Tibial nerve (tissue), 4 donors: Measurements from ENCODE around the gene TTC28. TPM values are rescaled to one million over a fixed set of nuclear protein-coding genes. Genes with fewer than 3 reads are reported as not detected.
"Not testable (repeated sequence)": the region's sequence is repeated elsewhere in the genome, so short reads cannot be mapped to it uniquely, and the experiment has no call there.

ENCODE experiments used
- DNase-seq, 2 donors: peaks; one replicate each; pipeline ENCODE4 v3.0.0-alpha.2; 2019; ENCODE audit warnings: low spot score in 2 of 2
- H3K27ac ChIP-seq, 4 donors: fragments of 200-600 bp; sonication (generic) in 3 of 4; one replicate each; pipeline ENCODE4 v1.5.1; 2017 to 2019; ENCODE audit warnings: mild to moderate bottlenecking in 1 of 4
- H3K27me3 ChIP-seq, 2 donors: fragments of 200-600 bp; sonication (generic) in 1 of 2; one replicate each; pipeline versions ENCODE4 v1.5.1 to v1.6.0; 2017 to 2019
- H3K36me3 ChIP-seq, 3 donors: fragments of 200-600 bp; sonication (generic); one replicate each; pipeline ENCODE4 v1.5.1; 2018 to 2019
- H3K4me1 ChIP-seq, 4 donors: fragments of 200-600 bp; sonication (generic) in 3 of 4; one replicate each; pipeline ENCODE4 v1.5.1; 2017 to 2019
- H3K4me3 ChIP-seq, 4 donors: fragments of 200-600 bp; sonication (generic) in 3 of 4; one replicate each; pipeline ENCODE4 v1.5.1; 2017 to 2019; ENCODE audit warnings: mild to moderate bottlenecking in 1 of 4, moderate library complexity in 1 of 4
- H3K9me3 ChIP-seq, 4 donors: fragments of 200-600 bp; sonication (generic) in 3 of 4; one replicate each; pipeline ENCODE4 v1.5.1; 2017 to 2019
- EP300 ChIP-seq, 2 donors: sonication (generic); formaldehyde crosslinking; IDR thresholded peaks; one replicate each; pipeline ENCODE4 v1.6.1; 2017; ENCODE audit warnings: antibody characterized with exemption in 2 of 2, mild to moderate bottlenecking in 1 of 2
- POLR2A ChIP-seq, 2 donors: fragments of 450-650 bp; IDR thresholded peaks; one replicate each; pipeline ENCODE4 v1.6.1; 2017; ENCODE audit warnings: antibody characterized with exemption in 2 of 2, mild to moderate bottlenecking in 2 of 2, moderate library complexity in 2 of 2
- WGBS, 2 donors: methylation state at CpG; one replicate each; pipeline ENCODE4 v1.1.5; 2018; 5-methylcytosine and 5-hydroxymethylcytosine counted together
- total RNA-seq, 4 donors: library from RNA; depleted of rRNA; stranded (reverse); fragments of >200 nt; gene quantifications; one replicate each; pipeline ENCODE4 v1.1.0, GENCODE V29; 2016
- TF ChIP-seq, protein P1 (sequence below), 5 experiments: fragments of 200-600 bp in 3 of 5; fragments of 450-650 bp in 2 of 5; sonication (generic) in 3 of 5; IDR thresholded peaks; one replicate each; pipeline ENCODE4 v1.5.1; 2016 to 2019; ENCODE audit warnings: antibody characterized with exemption in 5 of 5, mild to moderate bottlenecking in 3 of 5, moderate library complexity in 2 of 5

Gene TTC28
- total RNA-seq, 4 donors from 2014 or later = 83.9 to 177 (median 128) TPM

DNA sequence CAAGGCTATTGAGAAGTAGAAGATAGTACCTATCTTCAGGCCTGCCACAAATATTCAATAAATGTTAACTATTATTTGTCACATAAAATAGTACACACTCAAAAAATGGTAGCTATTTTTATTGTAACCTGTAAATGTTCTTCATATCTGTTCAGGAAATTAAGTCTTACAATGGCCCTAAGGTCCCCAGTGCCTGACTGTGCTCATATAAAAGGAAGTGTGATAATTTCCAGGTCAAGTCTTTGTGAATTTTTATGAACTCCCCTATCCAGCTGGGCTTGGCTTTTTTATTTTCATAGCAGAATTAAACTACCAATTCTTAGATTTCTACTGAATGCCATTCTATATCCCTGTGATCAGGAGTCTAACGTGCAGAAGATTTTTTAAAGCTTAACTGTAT lies 476.4 kb downstream of the TTC28 start:
- H3K4me3 ChIP-seq = no peak overlapping the region
- no peaks in the 10 kb centered on the region for H3K9me3 ChIP-seq
- H3K4me1 ChIP-seq = peaks cover 0 to 15% (median 0%) of the 10 kb centered on the region in 4 donors
- TF ChIP-seq POLR2A (IDR thresholded peaks at IDR 0.05) = no peak
- TF ChIP-seq EP300 (IDR thresholded peaks at IDR 0.05) = no peak
- TF ChIP-seq, protein P1, sequence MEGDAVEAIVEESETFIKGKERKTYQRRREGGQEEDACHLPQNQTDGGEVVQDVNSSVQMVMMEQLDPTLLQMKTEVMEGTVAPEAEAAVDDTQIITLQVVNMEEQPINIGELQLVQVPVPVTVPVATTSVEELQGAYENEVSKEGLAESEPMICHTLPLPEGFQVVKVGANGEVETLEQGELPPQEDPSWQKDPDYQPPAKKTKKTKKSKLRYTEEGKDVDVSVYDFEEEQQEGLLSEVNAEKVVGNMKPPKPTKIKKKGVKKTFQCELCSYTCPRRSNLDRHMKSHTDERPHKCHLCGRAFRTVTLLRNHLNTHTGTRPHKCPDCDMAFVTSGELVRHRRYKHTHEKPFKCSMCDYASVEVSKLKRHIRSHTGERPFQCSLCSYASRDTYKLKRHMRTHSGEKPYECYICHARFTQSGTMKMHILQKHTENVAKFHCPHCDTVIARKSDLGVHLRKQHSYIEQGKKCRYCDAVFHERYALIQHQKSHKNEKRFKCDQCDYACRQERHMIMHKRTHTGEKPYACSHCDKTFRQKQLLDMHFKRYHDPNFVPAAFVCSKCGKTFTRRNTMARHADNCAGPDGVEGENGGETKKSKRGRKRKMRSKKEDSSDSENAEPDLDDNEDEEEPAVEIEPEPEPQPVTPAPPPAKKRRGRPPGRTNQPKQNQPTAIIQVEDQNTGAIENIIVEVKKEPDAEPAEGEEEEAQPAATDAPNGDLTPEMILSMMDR (IDR thresholded peaks at IDR 0.05) = no peak
- no peak for DNase-seq
- H3K27me3 ChIP-seq = no peaks in the 10 kb centered on the region
- no peak overlapping the region for H3K27ac ChIP-seq
- WGBS, 2 donors = 67 to 71% methylated on average over 1 of the region's 1 CpG
- H3K36me3 ChIP-seq = no peaks in the 10 kb centered on the region

DNA sequence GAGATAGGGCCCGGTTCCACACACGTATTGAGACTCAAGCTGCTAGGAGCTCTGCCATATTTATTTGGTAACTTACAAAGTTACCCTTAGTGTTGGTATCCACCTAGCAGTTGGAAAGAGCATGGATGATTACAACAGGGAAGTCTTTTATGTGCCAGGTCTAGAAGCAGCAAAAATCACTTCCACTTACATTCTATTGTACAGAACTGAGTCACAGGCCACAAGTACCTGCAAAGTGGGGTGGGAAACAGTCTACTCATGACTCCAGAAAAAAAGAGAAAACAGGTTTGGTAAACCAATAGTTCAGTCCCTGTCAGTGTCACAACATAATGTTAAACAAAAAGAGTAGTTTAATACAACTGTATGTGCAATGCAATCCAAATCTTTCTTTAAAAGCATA lies 480.9 kb downstream of the TTC28 start:
- Histone ChIP-seq H3K27ac (no peak overlapping the region), H3K36me3 (no peaks in the 10 kb centered on the region), H3K9me3 (no peaks in the 10 kb centered on the region), H3K27me3 (no peaks in the 10 kb centered on the region), H3K4me1 (peaks cover 0 to 2% (median 0%) of the 10 kb centered on the region in 4 donors), H3K4me3 (no peak overlapping the region)
- DNase-seq = no peak
- 96 to 100% methylated on average over 2 of the region's 2 CpGs for WGBS, 2 donors
- TF ChIP-seq EP300 (IDR thresholded peaks at IDR 0.05) (no peak), POLR2A (IDR thresholded peaks at IDR 0.05) (no peak)
- TF ChIP-seq, protein P1 (IDR thresholded peaks at IDR 0.05) = no peak

- H3K4me3 ChIP-seq, H3K4me1 ChIP-seq, H3K27me3 ChIP-seq, H3K36me3 ChIP-seq, H3K9me3 ChIP-seq, DNase-seq, H3K27ac ChIP-seq: not testable (repeated sequence)
- WGBS, 2 donors = 81 to 94% methylated on average over 7 to 8 of the region's 8 CpGs
Measured at GRCh38 chr22:28191571-28191970, 488.1 kb downstream of the TTC28 start.

DNA sequence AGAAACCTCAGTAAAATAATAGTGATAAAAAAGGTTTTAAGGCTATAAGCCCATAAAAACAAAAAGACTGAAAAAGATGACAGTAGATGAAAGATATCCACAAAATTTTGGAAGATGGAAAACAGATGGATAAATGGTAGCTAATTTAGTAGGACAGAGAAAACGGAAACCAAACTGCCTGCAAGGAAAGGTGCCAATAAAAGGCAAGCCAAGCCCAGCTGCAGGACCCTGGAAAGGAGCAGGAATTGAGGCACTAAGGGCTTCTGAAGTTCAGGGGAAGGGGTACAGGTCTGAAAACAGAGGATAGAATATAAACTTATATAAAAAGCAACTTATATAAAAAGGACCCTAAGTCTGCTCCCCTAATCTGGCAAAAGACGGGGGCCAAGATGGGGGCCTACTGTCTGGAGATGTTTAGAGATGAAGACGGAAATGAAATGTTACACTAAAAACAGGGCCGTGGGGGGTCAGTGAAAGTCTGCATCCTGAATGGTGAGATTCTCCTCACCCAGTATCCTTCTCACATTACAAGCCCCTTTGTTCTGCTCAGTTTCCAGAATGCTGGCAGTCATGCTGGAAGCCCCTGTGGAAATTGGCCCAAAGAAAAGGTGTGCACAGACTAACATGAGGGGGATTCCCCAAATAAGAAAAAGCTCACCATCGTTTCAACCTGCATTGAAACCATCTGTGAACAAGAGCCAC lies 491.3 kb downstream of the TTC28 start:
- no peaks in the 10 kb centered on the region for H3K36me3 ChIP-seq
- TF ChIP-seq, protein P1 (IDR thresholded peaks at IDR 0.05) = no peak
- TF ChIP-seq EP300 (IDR thresholded peaks at IDR 0.05) (no peak), POLR2A (IDR thresholded peaks at IDR 0.05) (no peak)
- 59 to 65% methylated on average over 5 of the region's 5 CpGs for whole genome bisulfite sequencing, 2 donors

DNA sequence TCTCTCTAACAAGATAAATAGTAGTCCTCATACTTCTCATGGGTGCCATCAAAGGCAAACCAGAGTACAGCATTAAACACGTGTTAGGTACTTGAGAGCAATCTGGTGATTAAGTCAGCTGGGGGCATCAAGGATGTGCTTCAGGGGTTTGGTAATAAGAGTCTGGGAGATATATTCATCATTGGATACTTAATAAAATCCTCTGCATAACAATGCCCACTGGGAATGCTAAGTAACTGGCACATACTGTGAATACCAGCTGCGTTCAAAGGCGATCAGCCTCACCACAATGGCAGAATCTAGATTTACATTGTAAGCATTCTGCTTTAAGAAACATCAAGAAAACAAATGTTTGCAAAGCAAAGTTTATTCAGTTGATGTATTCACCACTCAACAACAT lies 492.0 kb downstream of the TTC28 start:
- H3K4me3 ChIP-seq = no peak overlapping the region
- H3K36me3 ChIP-seq = no peaks in the 10 kb centered on the region
- 79 to 82% methylated on average over 3 of the region's 3 CpGs for WGBS, 2 donors
- no peaks in the 10 kb centered on the region for H3K27me3 ChIP-seq
- TF ChIP-seq, protein P1 (IDR thresholded peaks at IDR 0.05) = no peak
- TF ChIP-seq EP300 (IDR thresholded peaks at IDR 0.05) (no peak), POLR2A (IDR thresholded peaks at IDR 0.05) (no peak)
- DNase-seq = no peak
- no peaks in the 10 kb centered on the region for H3K9me3 ChIP-seq
- no peak overlapping the region for H3K27ac ChIP-seq
- peaks cover 0 to 21% (median 5%) of the 10 kb centered on the region in 4 donors for H3K4me1 ChIP-seq

More for the DNA sequence above, 491.3 kb downstream of the TTC28 start:
- Histone ChIP-seq H3K9me3 (peaks cover 0 to 4% (median 0%) of the 10 kb centered on the region in 4 donors), H3K27ac (no peak overlapping the region), H3K4me3 (no peak overlapping the region), H3K4me1 (peaks cover 0 to 18% (median 5%) of the 10 kb centered on the region in 4 donors), H3K27me3 (no peaks in the 10 kb centered on the region)
- no peak for DNase-seq
